Natural killer cell (primary cell): ENCODE measurements around the gene VEGFB. TPM values are rescaled to one million over a fixed set of nuclear protein-coding genes. Genes with fewer than 3 reads are reported as not detected.

Experiments
- ATAC-seq, 3 donors: fragments of 150-1000 bp in 2 of 3; fragments of 200-7000 bp in 1 of 3; cut with Tn5 transposase; 1 replicate in 1 of 3; 2 replicates in 2 of 3; pipeline ENCODE4 v1.10.0; 2021; ENCODE audit warnings: mild to moderate bottlenecking in 2 of 3, moderate library complexity in 2 of 3
- DNase-seq, 2 donors: peaks; one replicate each; pipeline versions ENCODE4 v3.0.0 to v3.0.0-alpha.2; 2013 to 2021; ENCODE audit warnings: mixed read lengths in 1 of 2
- H3K27ac ChIP-seq: one replicate; pipeline ENCODE4 v1.5.1; 2013; ENCODE audit warnings: mild to moderate bottlenecking, low read length
- H3K27me3 ChIP-seq: one replicate; pipeline ENCODE4 v1.6.1; 2013; ENCODE audit warnings: low read length; ENCODE audit not compliant: control insufficient read depth, insufficient read depth
- H3K36me3 ChIP-seq: one replicate; pipeline ENCODE4 v1.6.1; 2013; ENCODE audit warnings: low read length; ENCODE audit not compliant: control insufficient read depth, insufficient read depth
- H3K4me1 ChIP-seq: one replicate; pipeline ENCODE4 v1.6.1; 2013; ENCODE audit warnings: low read length; ENCODE audit not compliant: control insufficient read depth, insufficient read depth
- H3K4me3 ChIP-seq: one replicate; pipeline ENCODE4 v1.5.1; 2013; ENCODE audit warnings: low read length
- H3K9me3 ChIP-seq: one replicate; pipeline ENCODE4 v1.6.1; 2013; ENCODE audit warnings: low read length; ENCODE audit not compliant: control insufficient read depth, insufficient read depth
- H3K27ac Mint-ChIP-seq, 2 donors: one replicate each; pipeline ENCODE4 v1.8.0; 2022; ENCODE audit warnings: mild to moderate bottlenecking in 2 of 2, mixed read lengths in 2 of 2, moderate library complexity in 1 of 2
- H3K27me3 Mint-ChIP-seq, 2 donors: one replicate each; pipeline ENCODE4 v1.8.0; 2022; ENCODE audit warnings: low read depth in 2 of 2, mixed read lengths in 2 of 2
- H3K36me3 Mint-ChIP-seq: one replicate; pipeline ENCODE4 v1.8.0; 2022; ENCODE audit warnings: mixed read lengths
- H3K4me1 Mint-ChIP-seq, 2 donors: one replicate each; pipeline ENCODE4 v1.8.0; 2022; ENCODE audit warnings: mixed read lengths in 2 of 2
- H3K4me3 Mint-ChIP-seq: one replicate; pipeline ENCODE4 v1.8.0; 2022; ENCODE audit warnings: mild to moderate bottlenecking, moderate library complexity, mixed read lengths
- H3K9me3 Mint-ChIP-seq, 2 donors: one replicate each; pipeline ENCODE4 v1.8.0; 2022; ENCODE audit warnings: mixed read lengths in 2 of 2
- WGBS: methylation state at CpG from one replicate; pipeline ENCODE4 v1.1.7; 2013; ENCODE audit warnings: missing lambda C conversion rate; ENCODE audit not compliant: insufficient coverage; 5-methylcytosine and 5-hydroxymethylcytosine counted together
- intact Hi-C: fragments of 100-400 bp; cut with micrococcal nuclease; formaldehyde crosslinking; loops from one replicate; pipeline ENCODE4 v1.14.2; 2022
- total RNA-seq, 4 donors: library from RNA; stranded (reverse); fragments of 120-200 nt in 1 of 4; gene quantifications; one replicate each; pipeline versions ENCODE4 v1.2.3 to v1.2.4, GENCODE V29; 2013 to 2022
- TF ChIP-seq, protein P1 (sequence below): fragments of 200-600 bp; IDR thresholded peaks from one replicate; pipeline ENCODE4 v1.8.0; 2022; ENCODE audit warnings: antibody characterized with exemption

Gene VEGFB
- total RNA-seq, 3 donors from 2014 or later (not counting 1 experiment from before 2014, with no cell fraction given) = 30.7 to 38.7 (median 37.3) TPM

DNA sequence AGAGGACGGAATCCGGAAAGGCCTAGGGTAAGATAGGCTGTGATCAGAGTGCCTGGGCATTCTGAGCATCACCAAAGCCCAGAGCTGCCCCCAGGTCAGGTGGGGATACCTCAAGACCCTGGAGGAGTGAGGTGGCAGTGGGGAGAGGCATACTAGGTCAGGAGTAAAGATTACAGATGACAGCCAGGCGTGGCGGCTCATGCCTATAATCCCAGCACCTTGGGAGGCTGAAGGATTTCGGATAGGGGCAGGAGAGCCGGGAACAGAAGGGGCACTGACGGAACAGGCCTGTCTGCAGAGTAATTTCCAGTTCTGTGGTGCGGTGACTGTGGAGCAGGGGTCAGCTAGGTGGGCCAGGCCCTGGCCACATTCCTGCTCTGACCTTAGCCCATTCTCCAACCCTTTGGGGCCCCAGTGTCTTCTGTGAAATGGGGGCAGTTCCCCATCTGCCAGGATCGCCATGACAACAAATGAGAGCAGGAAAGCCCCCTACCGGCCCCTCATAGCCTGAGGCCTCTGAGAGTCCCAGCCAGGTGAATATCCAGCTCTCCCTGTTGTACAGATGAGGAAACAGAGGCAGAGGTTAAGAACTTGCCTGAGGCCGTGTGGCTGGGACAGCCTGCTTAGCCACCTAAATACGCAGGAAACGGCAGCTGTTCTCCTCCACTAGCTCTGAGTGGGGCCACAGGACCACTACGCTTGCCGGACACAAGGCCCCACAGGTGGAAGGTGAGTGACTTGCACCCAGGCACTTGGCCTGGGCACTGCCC, 40.8 kb downstream of the VEGFB start:
- Histone ChIP-seq H3K27me3 (no peaks in the 10 kb centered on the region), H3K27ac (no peak overlapping the region), H3K36me3 (peaks cover 14% of the 10 kb centered on the region), H3K9me3 (no peaks in the 10 kb centered on the region), H3K4me1 (peaks cover 21% of the 10 kb centered on the region), H3K4me3 (no peak overlapping the region)
- no peak overlapping the region for H3K4me3 Mint-ChIP-seq
- peak overlapping the region in 1 of 2 donors; percentile 58 for H3K27ac Mint-ChIP-seq
- ATAC-seq (no peak), DNase-seq (no peak)
- TF ChIP-seq, protein P1, sequence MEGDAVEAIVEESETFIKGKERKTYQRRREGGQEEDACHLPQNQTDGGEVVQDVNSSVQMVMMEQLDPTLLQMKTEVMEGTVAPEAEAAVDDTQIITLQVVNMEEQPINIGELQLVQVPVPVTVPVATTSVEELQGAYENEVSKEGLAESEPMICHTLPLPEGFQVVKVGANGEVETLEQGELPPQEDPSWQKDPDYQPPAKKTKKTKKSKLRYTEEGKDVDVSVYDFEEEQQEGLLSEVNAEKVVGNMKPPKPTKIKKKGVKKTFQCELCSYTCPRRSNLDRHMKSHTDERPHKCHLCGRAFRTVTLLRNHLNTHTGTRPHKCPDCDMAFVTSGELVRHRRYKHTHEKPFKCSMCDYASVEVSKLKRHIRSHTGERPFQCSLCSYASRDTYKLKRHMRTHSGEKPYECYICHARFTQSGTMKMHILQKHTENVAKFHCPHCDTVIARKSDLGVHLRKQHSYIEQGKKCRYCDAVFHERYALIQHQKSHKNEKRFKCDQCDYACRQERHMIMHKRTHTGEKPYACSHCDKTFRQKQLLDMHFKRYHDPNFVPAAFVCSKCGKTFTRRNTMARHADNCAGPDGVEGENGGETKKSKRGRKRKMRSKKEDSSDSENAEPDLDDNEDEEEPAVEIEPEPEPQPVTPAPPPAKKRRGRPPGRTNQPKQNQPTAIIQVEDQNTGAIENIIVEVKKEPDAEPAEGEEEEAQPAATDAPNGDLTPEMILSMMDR = no peak
- intact Hi-C loops = no loop called here
- H3K4me1 Mint-ChIP-seq = peaks cover 10 to 15% of the 10 kb centered on the region in 2 donors
- WGBS = 97% methylated on average over 15 of the region's 15 CpGs
- no peaks in the 10 kb centered on the region for H3K27me3 Mint-ChIP-seq
- H3K36me3 Mint-ChIP-seq = no peaks in the 10 kb centered on the region
- H3K9me3 Mint-ChIP-seq = no peaks in the 10 kb centered on the region

DNA sequence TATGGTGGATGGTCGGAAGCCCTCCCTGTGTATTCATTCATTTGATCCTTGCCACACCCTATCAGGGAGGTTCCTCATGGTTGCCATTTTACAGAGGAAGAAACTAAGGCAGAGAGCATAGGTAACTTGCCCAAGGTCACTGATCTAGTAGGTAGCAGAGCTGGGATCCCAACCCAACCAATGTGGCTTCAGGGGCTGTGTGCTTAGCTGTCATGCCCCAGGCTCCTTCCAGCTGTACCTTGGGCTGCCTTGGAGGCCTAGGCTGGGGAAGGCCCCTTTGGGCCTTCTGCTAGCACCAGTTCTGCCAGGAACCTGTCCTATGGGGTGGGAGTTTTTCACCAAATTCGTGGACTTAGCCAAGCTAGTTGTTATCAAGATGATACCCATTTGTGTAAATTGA, 41.5 kb downstream of the VEGFB start:
- ATAC-seq (no peak), DNase-seq (no peak)
- no peak overlapping the region for H3K4me3 Mint-ChIP-seq
- no peaks in the 10 kb centered on the region for H3K27me3 Mint-ChIP-seq
- intact Hi-C loops = no loop called here
- Histone ChIP-seq H3K36me3 (peaks cover 14% of the 10 kb centered on the region), H3K9me3 (no peaks in the 10 kb centered on the region), H3K27ac (no peak overlapping the region), H3K27me3 (no peaks in the 10 kb centered on the region), H3K4me1 (peaks cover 15% of the 10 kb centered on the region), H3K4me3 (no peak overlapping the region)
- H3K36me3 Mint-ChIP-seq = no peaks in the 10 kb centered on the region
- no peaks in the 10 kb centered on the region for H3K9me3 Mint-ChIP-seq
- H3K4me1 Mint-ChIP-seq = peaks cover 6 to 10% of the 10 kb centered on the region in 2 donors
- WGBS = 100% methylated on average over 1 of the region's 2 CpGs
- H3K27ac Mint-ChIP-seq = no peak overlapping the region
- TF ChIP-seq, protein P1 = no peak

DNA sequence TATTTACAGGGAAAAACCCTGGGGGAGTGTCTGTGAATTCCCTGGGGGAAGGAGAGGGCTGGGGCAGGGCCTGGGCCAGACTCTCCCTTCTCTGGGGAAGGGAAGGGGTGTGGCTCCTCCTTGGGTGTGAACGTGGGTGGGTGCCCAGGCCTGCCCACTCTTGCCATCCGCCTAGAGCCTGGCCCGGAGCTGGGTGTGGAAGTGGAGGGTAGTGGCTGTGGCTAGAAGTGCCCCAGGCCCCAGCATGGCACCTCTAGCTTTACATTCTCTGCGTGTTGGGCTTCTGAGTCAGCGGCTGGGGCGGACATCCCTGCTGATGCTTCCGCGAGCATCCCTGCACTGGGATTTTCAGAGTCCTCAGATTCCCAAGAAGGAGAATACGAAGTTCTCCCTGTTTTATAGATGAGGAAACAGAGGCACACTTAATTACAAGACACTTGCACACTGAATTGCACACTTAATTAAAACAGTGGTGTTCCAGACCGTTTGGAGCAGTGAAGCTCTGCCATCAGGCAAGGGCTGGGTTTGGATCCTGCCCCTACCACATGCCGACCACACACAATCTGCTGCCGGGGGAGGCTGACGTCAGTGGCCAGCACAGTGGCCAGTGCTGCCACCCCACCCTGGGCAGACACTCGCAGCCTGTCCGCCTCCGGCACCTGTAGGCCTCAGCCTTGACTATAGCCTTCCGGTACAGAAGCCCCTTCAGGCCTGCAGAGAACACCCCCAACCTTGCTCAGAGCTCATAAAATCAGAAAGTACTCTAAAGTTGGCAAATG, 42.5 kb downstream of the VEGFB start:
- TF ChIP-seq, protein P1 = no peak
- Mint-ChIP-seq H3K36me3 (no peaks in the 10 kb centered on the region), H3K27ac (no peak overlapping the region), H3K9me3 (no peaks in the 10 kb centered on the region), H3K4me3 (no peak overlapping the region), H3K4me1 (peaks cover 2 to 8% of the 10 kb centered on the region in 2 donors), H3K27me3 (no peaks in the 10 kb centered on the region)
- no peak overlapping the region for H3K4me3 ChIP-seq
- H3K9me3 ChIP-seq = no peaks in the 10 kb centered on the region
- H3K27me3 ChIP-seq = no peaks in the 10 kb centered on the region
- peaks cover 14% of the 10 kb centered on the region for H3K36me3 ChIP-seq
- no peak for ATAC-seq
- WGBS = 93% methylated on average over 17 of the region's 17 CpGs
- no peak overlapping the region for H3K27ac ChIP-seq
- intact Hi-C loops = no loop called here
- peaks cover 6% of the 10 kb centered on the region for H3K4me1 ChIP-seq
- no peak for DNase-seq
